K562 (cell line): ENCODE measurements around the gene PARD3B. TPM values are rescaled to one million over a fixed set of nuclear protein-coding genes. Genes with fewer than 3 reads are reported as not detected.

Experiments used
- DMBX1 ChIP-seq: fragments of 250-450 bp; sonication (Bioruptor Pico); IDR thresholded peaks from 2 replicates; pipeline ENCODE4 v1.8.0; 2022; ENCODE audit warnings: inconsistent platforms, mild to moderate bottlenecking, moderate library complexity, borderline replicate concordance
- NR4A1 ChIP-seq, 2 experiments: fragments of 250-450 bp in 1 of 2; fragments of 450-650 bp in 1 of 2; sonication (Bioruptor Pico) in 1 of 2; IDR thresholded peaks; 2 replicates each; pipeline versions ENCODE4 v1.4.0 to v1.6.1; 2016 to 2020; ENCODE audit warnings: mild to moderate bottlenecking in 2 of 2, missing compliant biosample characterization in 1 of 2, missing genetic modification characterization in 1 of 2, moderate library complexity in 1 of 2
- ZEB2 ChIP-seq: fragments of 450-650 bp; IDR thresholded peaks from 2 replicates; pipeline ENCODE4 v1.6.1; 2016
- polyA plus RNA-seq, 8 experiments: library from polyadenylated mRNA; depleted of rRNA in 4 of 8; stranded (reverse) in 5 of 8; unstranded in 3 of 8; fragments of >200 nt; fragmentation: Nextera tagmentation in 2 of 8; fragmentation: Illumina TruSeq in 1 of 8; extraction: Ambion mirVana in 2 of 8; extraction: Trizol in 1 of 8; gene quantifications; 2 replicates each; pipeline versions ENCODE4 v1.2.1 to v1.2.3, GENCODE V29; 2011 to 2014; ENCODE audit warnings: inconsistent platforms in 1 of 8, missing spikeins in 1 of 8
- total RNA-seq, 7 experiments: library from RNA; depleted of rRNA in 6 of 7; stranded (reverse); fragments of >200 nt in 6 of 7; fragmentation: Illumina TruSeq in 2 of 7; extraction: Trizol in 2 of 7; gene quantifications; 2 replicates each; pipeline versions ENCODE4 v1.2.1 to v1.2.3, GENCODE V29; 2011 to 2021; ENCODE audit warnings: low replicate concordance in 1 of 7
- TF ChIP-seq, protein P1 (sequence below): fragments of 450-650 bp; IDR thresholded peaks from 2 replicates; pipeline ENCODE4 v1.6.1; 2016; ENCODE audit warnings: mild to moderate bottlenecking, moderate library complexity

PARD3B gene
- total and polyA plus RNA-seq, 9 of the 15 experiments (the other 6 are each of a cell fraction or from before 2014, with no cell fraction given), result 0.15 to 3.0 (median 1.1) TPM

DNA sequence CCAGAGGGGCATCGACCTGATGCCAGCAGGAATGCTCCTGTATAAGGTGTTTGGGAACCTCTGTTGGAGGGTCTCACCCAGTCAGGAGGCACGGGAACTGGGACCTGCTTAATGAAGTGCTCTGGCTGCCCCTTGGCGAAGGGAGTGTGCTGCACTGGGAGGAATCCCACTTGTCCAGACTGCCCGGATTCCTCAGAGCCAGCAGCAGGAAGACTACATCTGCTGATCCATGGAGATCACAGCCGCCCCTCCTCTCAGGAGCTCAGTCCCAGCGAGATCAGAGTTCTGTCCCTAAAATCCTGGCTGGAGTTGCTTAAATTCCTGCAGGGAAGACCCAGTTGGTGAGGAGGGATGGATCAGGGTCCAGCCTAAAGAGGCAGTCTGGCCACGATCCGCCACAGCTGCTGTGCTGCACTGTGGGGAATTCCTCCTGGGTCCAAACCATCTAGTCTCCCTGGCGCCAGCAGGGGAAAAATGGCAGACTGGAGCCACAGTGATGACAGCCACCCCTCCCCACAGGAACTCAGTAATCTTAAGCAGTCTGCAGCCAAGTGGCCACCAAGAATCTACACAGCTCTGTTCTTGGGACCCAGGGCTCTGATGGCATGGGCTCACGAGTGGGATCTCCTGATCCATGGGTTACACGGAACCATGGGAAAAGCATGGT is 1060.5 kb downstream of the PARD3B start (continued):
- TF ChIP-seq, protein P1, sequence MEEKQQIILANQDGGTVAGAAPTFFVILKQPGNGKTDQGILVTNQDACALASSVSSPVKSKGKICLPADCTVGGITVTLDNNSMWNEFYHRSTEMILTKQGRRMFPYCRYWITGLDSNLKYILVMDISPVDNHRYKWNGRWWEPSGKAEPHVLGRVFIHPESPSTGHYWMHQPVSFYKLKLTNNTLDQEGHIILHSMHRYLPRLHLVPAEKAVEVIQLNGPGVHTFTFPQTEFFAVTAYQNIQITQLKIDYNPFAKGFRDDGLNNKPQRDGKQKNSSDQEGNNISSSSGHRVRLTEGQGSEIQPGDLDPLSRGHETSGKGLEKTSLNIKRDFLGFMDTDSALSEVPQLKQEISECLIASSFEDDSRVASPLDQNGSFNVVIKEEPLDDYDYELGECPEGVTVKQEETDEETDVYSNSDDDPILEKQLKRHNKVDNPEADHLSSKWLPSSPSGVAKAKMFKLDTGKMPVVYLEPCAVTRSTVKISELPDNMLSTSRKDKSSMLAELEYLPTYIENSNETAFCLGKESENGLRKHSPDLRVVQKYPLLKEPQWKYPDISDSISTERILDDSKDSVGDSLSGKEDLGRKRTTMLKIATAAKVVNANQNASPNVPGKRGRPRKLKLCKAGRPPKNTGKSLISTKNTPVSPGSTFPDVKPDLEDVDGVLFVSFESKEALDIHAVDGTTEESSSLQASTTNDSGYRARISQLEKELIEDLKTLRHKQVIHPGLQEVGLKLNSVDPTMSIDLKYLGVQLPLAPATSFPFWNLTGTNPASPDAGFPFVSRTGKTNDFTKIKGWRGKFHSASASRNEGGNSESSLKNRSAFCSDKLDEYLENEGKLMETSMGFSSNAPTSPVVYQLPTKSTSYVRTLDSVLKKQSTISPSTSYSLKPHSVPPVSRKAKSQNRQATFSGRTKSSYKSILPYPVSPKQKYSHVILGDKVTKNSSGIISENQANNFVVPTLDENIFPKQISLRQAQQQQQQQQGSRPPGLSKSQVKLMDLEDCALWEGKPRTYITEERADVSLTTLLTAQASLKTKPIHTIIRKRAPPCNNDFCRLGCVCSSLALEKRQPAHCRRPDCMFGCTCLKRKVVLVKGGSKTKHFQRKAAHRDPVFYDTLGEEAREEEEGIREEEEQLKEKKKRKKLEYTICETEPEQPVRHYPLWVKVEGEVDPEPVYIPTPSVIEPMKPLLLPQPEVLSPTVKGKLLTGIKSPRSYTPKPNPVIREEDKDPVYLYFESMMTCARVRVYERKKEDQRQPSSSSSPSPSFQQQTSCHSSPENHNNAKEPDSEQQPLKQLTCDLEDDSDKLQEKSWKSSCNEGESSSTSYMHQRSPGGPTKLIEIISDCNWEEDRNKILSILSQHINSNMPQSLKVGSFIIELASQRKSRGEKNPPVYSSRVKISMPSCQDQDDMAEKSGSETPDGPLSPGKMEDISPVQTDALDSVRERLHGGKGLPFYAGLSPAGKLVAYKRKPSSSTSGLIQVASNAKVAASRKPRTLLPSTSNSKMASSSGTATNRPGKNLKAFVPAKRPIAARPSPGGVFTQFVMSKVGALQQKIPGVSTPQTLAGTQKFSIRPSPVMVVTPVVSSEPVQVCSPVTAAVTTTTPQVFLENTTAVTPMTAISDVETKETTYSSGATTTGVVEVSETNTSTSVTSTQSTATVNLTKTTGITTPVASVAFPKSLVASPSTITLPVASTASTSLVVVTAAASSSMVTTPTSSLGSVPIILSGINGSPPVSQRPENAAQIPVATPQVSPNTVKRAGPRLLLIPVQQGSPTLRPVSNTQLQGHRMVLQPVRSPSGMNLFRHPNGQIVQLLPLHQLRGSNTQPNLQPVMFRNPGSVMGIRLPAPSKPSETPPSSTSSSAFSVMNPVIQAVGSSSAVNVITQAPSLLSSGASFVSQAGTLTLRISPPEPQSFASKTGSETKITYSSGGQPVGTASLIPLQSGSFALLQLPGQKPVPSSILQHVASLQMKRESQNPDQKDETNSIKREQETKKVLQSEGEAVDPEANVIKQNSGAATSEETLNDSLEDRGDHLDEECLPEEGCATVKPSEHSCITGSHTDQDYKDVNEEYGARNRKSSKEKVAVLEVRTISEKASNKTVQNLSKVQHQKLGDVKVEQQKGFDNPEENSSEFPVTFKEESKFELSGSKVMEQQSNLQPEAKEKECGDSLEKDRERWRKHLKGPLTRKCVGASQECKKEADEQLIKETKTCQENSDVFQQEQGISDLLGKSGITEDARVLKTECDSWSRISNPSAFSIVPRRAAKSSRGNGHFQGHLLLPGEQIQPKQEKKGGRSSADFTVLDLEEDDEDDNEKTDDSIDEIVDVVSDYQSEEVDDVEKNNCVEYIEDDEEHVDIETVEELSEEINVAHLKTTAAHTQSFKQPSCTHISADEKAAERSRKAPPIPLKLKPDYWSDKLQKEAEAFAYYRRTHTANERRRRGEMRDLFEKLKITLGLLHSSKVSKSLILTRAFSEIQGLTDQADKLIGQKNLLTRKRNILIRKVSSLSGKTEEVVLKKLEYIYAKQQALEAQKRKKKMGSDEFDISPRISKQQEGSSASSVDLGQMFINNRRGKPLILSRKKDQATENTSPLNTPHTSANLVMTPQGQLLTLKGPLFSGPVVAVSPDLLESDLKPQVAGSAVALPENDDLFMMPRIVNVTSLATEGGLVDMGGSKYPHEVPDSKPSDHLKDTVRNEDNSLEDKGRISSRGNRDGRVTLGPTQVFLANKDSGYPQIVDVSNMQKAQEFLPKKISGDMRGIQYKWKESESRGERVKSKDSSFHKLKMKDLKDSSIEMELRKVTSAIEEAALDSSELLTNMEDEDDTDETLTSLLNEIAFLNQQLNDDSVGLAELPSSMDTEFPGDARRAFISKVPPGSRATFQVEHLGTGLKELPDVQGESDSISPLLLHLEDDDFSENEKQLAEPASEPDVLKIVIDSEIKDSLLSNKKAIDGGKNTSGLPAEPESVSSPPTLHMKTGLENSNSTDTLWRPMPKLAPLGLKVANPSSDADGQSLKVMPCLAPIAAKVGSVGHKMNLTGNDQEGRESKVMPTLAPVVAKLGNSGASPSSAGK, result no peak
- TF ChIP-seq NR4A1 (CRISPR knock-in tag; IDR thresholded peaks at IDR 0.05), result no peak
- no peak for TF ChIP-seq NR4A1 (tag; IDR thresholded peaks at IDR 0.05)
- TF ChIP-seq DMBX1 (CRISPR knock-in tag), result no peak
- TF ChIP-seq ZEB2, result no peak
